Effector memory CD4-positive, alpha-beta T cell (primary cell): ENCODE results near the gene PANX2.

Experiments
- DNase-seq, 3 donors: peaks; one replicate each; pipeline ENCODE4 v3.0.0-alpha.2; 2020
- H3K27ac ChIP-seq: 2 replicates; pipeline ENCODE4 v1.7.0; 2013; ENCODE audit warnings: mild to moderate bottlenecking, low read length, moderate library complexity; ENCODE audit not compliant: insufficient read depth, poor library complexity, severe bottlenecking
- H3K27me3 ChIP-seq: replicated peaks from 2 replicates; pipeline ENCODE4 v1.7.0; 2013; ENCODE audit warnings: mild to moderate bottlenecking, low read length; ENCODE audit not compliant: insufficient read depth, control insufficient read depth, poor library complexity, severe bottlenecking
- H3K36me3 ChIP-seq: 2 replicates; pipeline ENCODE4 v1.7.0; 2013; ENCODE audit warnings: mild to moderate bottlenecking, low read length, moderate library complexity; ENCODE audit not compliant: control insufficient read depth, insufficient read depth
- H3K4me1 ChIP-seq: 2 replicates; pipeline ENCODE4 v1.7.0; 2013; ENCODE audit warnings: low read length, mild to moderate bottlenecking; ENCODE audit not compliant: control insufficient read depth, insufficient read depth, poor library complexity, severe bottlenecking
- H3K4me3 ChIP-seq: 2 replicates; pipeline ENCODE4 v1.7.0; 2013; ENCODE audit warnings: low read length, low read depth, mild to moderate bottlenecking; ENCODE audit not compliant: insufficient read depth, poor library complexity, severe bottlenecking
- H3K9me3 ChIP-seq: 2 replicates; pipeline ENCODE4 v1.7.0; 2013; ENCODE audit warnings: mild to moderate bottlenecking, low read length, moderate library complexity; ENCODE audit not compliant: control insufficient read depth

PANX2 gene

DNA sequence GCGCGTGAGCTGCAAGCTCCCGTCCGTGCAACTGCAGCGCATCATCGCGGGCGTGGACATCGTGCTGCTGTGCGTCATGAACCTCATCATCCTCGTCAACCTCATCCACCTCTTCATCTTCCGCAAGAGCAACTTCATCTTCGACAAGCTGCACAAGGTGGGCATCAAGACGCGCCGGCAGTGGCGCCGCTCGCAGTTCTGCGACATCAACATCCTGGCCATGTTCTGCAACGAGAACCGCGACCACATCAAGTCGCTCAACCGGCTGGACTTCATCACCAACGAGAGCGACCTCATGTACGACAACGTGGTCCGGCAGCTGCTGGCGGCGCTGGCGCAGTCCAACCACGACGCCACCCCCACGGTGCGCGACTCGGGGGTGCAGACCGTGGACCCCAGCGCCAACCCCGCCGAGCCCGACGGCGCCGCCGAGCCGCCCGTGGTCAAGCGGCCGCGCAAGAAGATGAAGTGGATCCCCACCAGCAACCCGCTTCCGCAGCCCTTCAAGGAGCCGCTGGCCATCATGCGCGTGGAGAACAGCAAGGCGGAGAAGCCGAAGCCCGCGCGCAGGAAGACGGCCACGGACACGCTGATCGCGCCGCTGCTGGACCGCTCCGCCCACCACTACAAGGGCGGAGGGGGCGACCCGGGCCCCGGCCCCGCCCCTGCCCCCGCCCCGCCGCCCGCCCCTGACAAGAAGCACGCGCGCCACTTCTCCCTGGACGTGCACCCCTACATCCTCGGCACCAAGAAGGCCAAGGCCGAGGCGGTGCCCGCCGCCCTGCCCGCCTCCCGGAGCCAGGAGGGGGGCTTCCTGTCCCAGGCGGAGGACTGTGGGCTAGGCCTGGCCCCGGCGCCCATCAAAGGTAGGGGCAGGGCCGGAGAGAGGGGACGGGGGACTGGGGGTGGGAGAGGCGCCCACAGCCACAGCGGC, 7.3 kb downstream of the PANX2 start:
- H3K27ac ChIP-seq: no peak overlapping the region
- no peaks in the 10 kb centered on the region for H3K36me3 ChIP-seq
- H3K4me1 ChIP-seq: no peaks in the 10 kb centered on the region
- no peaks in the 10 kb centered on the region for H3K27me3 ChIP-seq
- no peak overlapping the region for H3K4me3 ChIP-seq
- H3K9me3 ChIP-seq: no peaks in the 10 kb centered on the region
- DNase-seq: no peak

DNA sequence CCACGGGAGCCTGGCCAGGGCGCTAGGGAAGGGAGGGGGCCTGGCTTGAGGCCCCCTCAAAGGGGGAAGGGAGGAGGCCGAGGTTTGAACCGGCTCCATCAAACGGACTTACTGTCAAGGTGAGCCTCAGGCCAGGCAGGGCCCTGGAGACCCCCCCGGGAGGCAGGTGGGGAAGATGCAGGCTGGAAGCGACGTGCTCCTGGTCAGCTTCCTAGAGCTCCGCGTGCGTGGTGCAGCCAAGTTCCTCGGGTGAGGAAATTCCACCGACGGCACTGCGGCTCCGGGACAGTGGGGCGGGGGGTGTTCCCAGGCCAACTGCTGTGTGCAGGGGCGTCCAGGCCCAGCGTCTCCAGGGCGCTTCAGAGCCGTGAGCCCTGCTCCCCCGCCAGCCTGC, 7.9 kb downstream of the PANX2 start:
- H3K27ac ChIP-seq: no peak overlapping the region
- no peaks in the 10 kb centered on the region for H3K4me1 ChIP-seq
- H3K4me3 ChIP-seq: no peak overlapping the region
- no peaks in the 10 kb centered on the region for H3K9me3 ChIP-seq
- H3K27me3 ChIP-seq: no peaks in the 10 kb centered on the region
- no peak for DNase-seq
- H3K36me3 ChIP-seq: no peaks in the 10 kb centered on the region

DNA sequence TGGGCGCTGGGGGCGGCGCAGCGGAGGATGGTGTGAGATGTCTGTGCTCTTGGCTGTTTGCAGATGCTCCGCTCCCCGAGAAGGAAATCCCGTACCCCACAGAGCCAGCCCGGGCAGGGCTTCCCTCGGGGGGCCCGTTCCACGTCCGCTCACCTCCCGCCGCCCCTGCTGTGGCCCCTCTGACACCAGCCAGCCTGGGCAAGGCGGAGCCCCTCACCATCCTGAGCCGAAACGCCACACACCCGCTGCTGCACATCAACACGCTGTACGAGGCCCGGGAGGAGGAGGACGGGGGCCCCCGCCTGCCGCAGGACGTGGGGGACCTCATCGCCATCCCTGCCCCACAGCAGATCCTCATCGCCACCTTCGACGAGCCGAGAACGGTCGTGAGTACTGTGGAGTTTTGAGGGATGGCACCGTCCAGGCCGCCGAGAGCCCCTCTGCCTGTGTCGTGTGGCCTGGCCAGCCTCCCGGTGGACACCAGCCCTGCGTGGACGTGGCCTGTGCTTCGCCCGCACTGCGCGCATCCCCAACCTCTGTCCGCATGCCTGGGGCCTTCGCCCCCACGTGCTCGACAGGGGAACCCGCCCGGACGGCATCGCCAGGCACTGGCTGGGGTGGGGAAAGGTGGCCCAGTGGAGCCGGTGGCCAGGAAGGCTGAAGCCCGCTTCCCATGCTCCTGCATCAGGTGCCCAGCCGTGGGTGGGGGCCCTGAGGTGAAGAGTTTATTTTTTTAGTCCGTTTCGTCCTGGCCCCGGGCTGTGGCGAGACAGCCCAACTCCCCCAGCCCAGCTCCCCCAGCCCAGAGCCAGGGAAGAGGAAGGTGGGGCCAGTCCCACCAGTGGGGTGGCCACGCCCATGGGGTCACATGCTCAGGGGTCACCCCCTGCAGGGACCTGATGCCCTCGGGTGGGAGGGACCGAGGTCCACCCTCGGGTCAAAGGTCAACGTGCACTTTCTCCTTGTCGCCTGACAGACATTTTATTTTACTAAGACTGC, 8.6 kb downstream of the PANX2 start:
- DNase-seq: no peak
- H3K9me3 ChIP-seq: no peaks in the 10 kb centered on the region
- no peaks in the 10 kb centered on the region for H3K36me3 ChIP-seq
- H3K27me3 ChIP-seq: no peaks in the 10 kb centered on the region
- no peaks in the 10 kb centered on the region for H3K4me1 ChIP-seq
- H3K27ac ChIP-seq: no peak overlapping the region
- no peak overlapping the region for H3K4me3 ChIP-seq

DNA sequence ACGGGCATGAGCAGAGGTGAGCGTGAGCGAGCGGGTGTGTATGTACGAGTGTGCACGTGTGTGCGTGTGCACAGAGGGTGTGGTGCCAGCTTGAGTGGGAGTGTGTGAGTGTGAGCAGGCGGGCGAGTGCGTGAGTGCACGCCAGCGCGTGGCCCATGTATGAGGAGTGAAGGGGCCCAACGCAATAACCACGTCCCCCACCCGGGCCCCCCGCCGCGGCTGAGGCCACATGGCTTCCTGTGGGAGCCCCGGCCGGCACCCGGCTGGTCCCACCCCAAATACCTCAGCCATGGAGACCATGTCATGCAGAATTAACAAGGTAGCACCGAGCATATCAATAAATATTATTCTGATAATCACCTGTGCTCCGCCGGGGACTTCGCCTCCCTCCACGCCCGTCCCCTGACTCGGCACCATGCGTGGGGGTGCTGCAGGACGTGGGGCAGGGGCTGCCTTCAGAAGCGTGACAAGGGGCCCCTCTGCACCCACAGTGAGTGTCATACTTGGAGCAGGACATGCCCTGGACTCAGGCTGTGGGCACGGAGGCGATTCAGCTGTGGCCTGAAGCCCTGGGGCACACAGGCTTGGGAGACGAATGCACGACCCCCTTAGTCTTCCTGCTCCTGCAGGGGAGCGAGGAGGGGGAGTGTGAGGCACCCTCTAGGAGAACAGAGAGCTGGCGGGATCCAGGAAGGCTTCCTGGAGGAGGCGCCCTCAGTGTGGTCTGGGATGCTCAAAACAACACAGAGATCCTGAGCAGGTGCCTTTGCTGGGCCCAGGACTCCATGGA, 9.6 kb downstream of the PANX2 start:
- Histone ChIP-seq H3K27ac (no peak overlapping the region), H3K27me3 (no peaks in the 10 kb centered on the region), H3K4me3 (no peak overlapping the region), H3K9me3 (no peaks in the 10 kb centered on the region), H3K36me3 (no peaks in the 10 kb centered on the region), H3K4me1 (peaks cover 2% of the 10 kb centered on the region)
- DNase-seq: no peak

DNA sequence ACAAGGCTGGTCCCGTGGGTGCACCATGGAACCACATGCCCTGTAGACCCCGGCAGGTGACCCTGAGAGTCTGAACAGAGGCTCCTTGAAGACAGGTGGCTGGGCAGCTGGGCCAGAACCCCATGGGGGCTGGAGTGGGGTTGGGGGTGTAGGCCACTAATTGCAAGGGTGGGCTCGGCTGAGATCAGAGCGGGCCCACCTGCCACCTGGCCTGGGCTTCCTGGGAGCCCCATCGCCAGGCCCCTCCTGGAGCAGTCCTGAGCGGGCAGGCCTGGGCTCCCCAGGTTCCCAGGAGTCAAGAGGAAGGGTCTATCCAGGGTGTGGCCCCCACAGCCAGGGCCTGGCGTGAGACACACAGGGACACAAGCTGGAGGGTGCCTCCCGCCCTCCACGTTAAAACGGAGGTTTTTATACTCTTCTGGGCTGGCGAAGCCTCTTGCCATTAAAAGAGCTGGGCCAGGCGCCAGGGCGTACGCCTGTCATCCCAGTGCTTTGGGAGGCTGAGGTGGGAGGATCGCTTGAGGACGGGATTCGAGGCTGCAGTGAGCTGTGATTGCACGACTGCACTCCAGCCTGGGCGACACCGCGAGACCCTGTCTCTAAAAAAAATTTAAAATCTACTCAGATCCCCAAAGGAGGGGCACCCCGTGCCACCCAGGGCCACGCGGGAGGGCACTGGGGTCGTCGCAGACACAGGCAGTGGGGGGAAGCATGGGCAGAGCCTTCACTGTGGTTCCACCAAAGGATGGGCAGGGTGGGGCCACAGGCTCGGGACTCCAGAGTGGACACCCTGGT, 10.4 kb downstream of the PANX2 start:
- H3K4me1 ChIP-seq: peaks cover 5% of the 10 kb centered on the region
- no peak for DNase-seq
- H3K4me3 ChIP-seq: no peak overlapping the region
- H3K27me3 ChIP-seq: no peaks in the 10 kb centered on the region
- no peaks in the 10 kb centered on the region for H3K9me3 ChIP-seq
- H3K27ac ChIP-seq: no peak overlapping the region
- no peaks in the 10 kb centered on the region for H3K36me3 ChIP-seq

DNA sequence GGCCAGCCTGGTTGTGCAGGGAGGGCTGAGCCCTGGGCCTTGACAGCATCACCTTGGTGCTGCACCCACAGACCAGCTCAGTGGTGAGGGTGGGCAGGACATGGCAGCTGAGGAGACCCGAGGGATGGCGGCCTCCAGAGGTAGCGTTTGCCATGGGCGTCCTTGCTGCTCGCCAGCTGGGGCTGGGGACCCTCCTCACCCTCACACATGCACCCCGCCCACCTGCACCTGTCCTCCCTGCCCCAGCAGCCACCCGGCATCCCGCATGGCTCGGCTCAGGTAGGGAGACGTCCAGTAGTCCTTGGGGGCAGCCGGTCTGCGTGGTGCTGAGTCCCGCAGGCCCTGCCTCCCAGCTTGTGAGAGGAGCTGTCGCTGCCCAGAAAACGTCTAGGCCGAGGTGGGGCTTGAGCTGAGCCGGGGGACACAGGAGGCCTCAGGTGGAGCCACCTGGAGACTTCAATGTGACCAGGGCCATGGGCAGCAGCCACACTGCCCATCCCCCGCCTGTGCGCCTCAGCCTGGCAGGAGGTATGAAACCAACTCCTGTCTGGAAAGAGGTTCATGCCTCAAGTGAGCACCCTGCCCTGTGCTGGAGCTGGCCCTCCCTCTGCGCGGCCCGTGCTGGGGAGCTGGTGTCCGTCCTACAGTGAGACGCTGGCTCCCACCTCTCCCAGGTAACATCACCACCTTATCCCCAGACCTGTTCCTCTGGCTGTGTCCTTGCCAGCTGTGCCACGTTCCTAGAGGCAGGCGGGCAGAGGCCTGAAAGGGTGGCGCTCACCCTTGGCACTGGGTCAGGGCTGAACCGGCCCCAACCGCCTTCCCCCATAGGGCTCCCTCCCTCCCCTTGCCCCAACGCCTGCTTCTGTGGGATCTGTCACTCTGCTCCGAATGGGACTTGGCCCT, 11.9 kb downstream of the PANX2 start:
- peaks cover 15% of the 10 kb centered on the region for H3K4me1 ChIP-seq
- H3K36me3 ChIP-seq: no peaks in the 10 kb centered on the region
- H3K27ac ChIP-seq: no peak overlapping the region
- H3K27me3 ChIP-seq: no peaks in the 10 kb centered on the region
- DNase-seq: no peak
- H3K9me3 ChIP-seq: no peaks in the 10 kb centered on the region
- no peak overlapping the region for H3K4me3 ChIP-seq

DNA sequence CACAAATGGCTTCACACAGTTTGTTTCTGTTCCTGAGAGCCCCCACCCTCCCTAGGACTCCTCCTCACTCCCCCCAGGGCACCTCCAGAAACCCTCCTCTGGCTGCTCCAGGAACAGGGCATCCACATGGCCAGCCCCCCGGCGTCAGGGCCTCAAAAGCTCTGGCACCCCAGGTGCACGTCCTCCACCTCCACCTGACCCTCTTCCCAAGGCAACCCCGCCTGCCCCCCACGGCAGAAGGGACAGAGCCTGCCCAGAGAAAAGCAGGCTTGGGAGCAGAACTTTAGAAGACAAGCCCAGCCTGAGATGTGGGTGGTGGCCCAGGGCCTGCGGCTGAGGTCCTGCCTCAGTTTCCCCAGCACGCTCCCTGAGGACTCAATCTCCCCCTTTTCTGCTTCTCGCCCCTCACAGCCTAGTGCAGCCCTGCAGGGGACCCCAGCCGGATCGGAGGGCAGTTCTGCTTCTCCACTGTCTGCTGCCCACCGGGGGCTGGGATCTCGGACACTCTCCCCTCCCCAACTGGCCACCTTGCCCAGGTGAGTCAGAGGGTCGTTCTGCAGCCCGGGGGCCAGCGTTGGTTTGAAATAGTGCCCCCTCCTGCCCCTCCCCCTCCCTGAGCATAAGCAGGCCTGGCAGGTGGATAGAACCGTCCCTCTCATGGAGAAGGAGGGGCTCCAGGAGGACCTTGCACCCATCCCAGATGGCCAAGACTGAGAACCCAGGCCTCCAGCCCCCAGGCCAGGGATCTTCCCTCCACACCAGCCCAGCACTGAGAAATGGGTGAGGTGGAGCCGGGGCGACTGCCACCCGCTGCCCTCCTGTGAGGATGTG, 12.8 kb downstream of the PANX2 start:
- no peaks in the 10 kb centered on the region for H3K27me3 ChIP-seq
- no peak overlapping the region for H3K4me3 ChIP-seq
- no peak for DNase-seq
- peaks cover 17% of the 10 kb centered on the region for H3K4me1 ChIP-seq
- H3K27ac ChIP-seq: no peak overlapping the region
- no peaks in the 10 kb centered on the region for H3K9me3 ChIP-seq
- no peaks in the 10 kb centered on the region for H3K36me3 ChIP-seq
